H1 (cell line): ENCODE measurements around the gene RIPK4. TPM values are rescaled to one million over a fixed set of nuclear protein-coding genes. Genes with fewer than 3 reads are reported as not detected.
A peak's percentile ranks its signal among the peaks of the same experiment; 100 is the strongest.

Experiments used
- CTCF ChIA-PET: fragments of 300-600 bp; sonication (Branson Sonifier 250); formaldehyde crosslinking; loops from one replicate; lab custom pipeline; 2021; ENCODE audit not compliant: partially characterized antibody; lab: Charles Lee
- POLR2A ChIA-PET: fragments of 300-600 bp; sonication (Branson Sonifier 250); formaldehyde crosslinking; loops from one replicate; lab custom pipeline; 2021; ENCODE audit warnings: inconsistent platforms; ENCODE audit not compliant: partially characterized antibody; lab: Charles Lee
- DNase-seq, 2 experiments: peaks; one replicate each; pipeline versions ENCODE4 v3.0.0 to v3.0.0-alpha.2; 2010 to 2022; ENCODE audit warnings: low spot score in 2 of 2, low read depth in 1 of 2, mixed read lengths in 1 of 2
- FAIRE-seq: peaks from 2 replicates; lab custom pipeline; 2011; peaks lifted over from hg19 to GRCh38; lab: Jason Lieb, UNC
- H2AFZ ChIP-seq: 2 replicates; pipeline ENCODE4 v1.8.1; 2012; ENCODE audit warnings: low read length, inconsistent platforms
- H2AK5ac ChIP-seq: 2 replicates; pipeline ENCODE4 v1.6.1; 2013; ENCODE audit warnings: low read depth, low read length
- H2BK120ac ChIP-seq: replicated peaks from 2 replicates; pipeline ENCODE3; 2013; ENCODE audit warnings: low read depth, low read length, inconsistent platforms
- H2BK12ac ChIP-seq: 2 replicates; pipeline ENCODE4 v1.6.1; 2013; ENCODE audit warnings: low read depth, low read length
- H2BK15ac ChIP-seq: 2 replicates; pipeline ENCODE4 v1.6.1; 2013; ENCODE audit warnings: low read length
- H2BK20ac ChIP-seq: 2 replicates; pipeline ENCODE4 v1.6.1; 2013; ENCODE audit warnings: low read length
- H2BK5ac ChIP-seq: 2 replicates; pipeline ENCODE4 v1.6.1; 2013; ENCODE audit warnings: low read depth, low read length
- H3K14ac ChIP-seq: 2 replicates; pipeline ENCODE4 v1.6.1; 2013; ENCODE audit warnings: inconsistent platforms; ENCODE audit not compliant: insufficient read length
- H3K18ac ChIP-seq: 2 replicates; pipeline ENCODE4 v1.6.1; 2013; ENCODE audit warnings: low read length; ENCODE audit errors: extremely low read depth
- H3K23ac ChIP-seq: 2 replicates; pipeline ENCODE4 v1.6.1; 2013; ENCODE audit warnings: inconsistent platforms; ENCODE audit not compliant: insufficient read length
- H3K23me2 ChIP-seq: 2 replicates; pipeline ENCODE4 v1.6.1; 2013; ENCODE audit warnings: low read depth, low read length
- H3K27ac ChIP-seq: 2 replicates; pipeline ENCODE4 v1.6.1; 2011; ENCODE audit warnings: low read depth, low read length, inconsistent platforms
- H3K27me3 ChIP-seq, 4 experiments: replicated peaks in 1 of 4; 1 replicate in 1 of 4; 2 replicates in 3 of 4; pipeline versions ENCODE4 v1.6.1 to v1.8.1; 2011 to 2013; ENCODE audit warnings: low read length in 3 of 4, mild to moderate bottlenecking in 3 of 4, inconsistent platforms in 2 of 4, mixed read lengths in 2 of 4, moderate library complexity in 1 of 4; ENCODE audit not compliant: control insufficient read depth in 3 of 4, insufficient read depth in 3 of 4; ENCODE audit errors: extremely low read depth in 1 of 4
- H3K36me3 ChIP-seq, 4 experiments: 2 replicates each; pipeline versions ENCODE4 v1.6.1 to v1.8.1; 2011 to 2013; ENCODE audit warnings: mild to moderate bottlenecking in 4 of 4, low read length in 3 of 4, moderate library complexity in 2 of 4, control low read depth in 1 of 4, inconsistent platforms in 1 of 4; ENCODE audit not compliant: insufficient read depth in 4 of 4, control insufficient read depth in 2 of 4
- H3K4ac ChIP-seq: replicated peaks from 2 replicates; pipeline ENCODE3; 2013; ENCODE audit warnings: low read length, low read depth, mixed read lengths, inconsistent platforms; ENCODE audit not compliant: insufficient read length
- H3K4me1 ChIP-seq, 4 experiments: replicated peaks in 1 of 4; 1 replicate in 1 of 4; 2 replicates in 3 of 4; pipeline versions ENCODE4 v1.6.1 to v1.8.1; 2011 to 2013; ENCODE audit warnings: low read length in 3 of 4, inconsistent platforms in 2 of 4, mixed read lengths in 1 of 4; ENCODE audit not compliant: insufficient read depth in 4 of 4, control insufficient read depth in 3 of 4
- H3K4me2 ChIP-seq, 2 experiments: 2 replicates each; pipeline versions ENCODE4 v1.6.1 to v1.8.1; 2011 to 2013; ENCODE audit warnings: low read depth in 2 of 2, low read length in 2 of 2, control low read depth in 1 of 2, inconsistent platforms in 1 of 2, mild to moderate bottlenecking in 1 of 2; ENCODE audit not compliant: insufficient read depth in 1 of 2
- H3K4me3 ChIP-seq, 4 experiments: fragments of 200-600, 300-600 bp in 1 of 4; sonication (generic), shearing (Covaris generic), sonication (Bioruptor Twin) in 1 of 4; 2 replicates each; pipeline versions ENCODE4 v1.5.1 to v1.8.1; 2011 to 2016; ENCODE audit warnings: low read length in 4 of 4, low read depth in 3 of 4, control low read depth in 2 of 4, inconsistent platforms in 2 of 4, mild to moderate bottlenecking in 2 of 4, mixed read lengths in 1 of 4, moderate library complexity in 1 of 4; ENCODE audit not compliant: insufficient read depth in 2 of 4; ENCODE audit errors: extremely low read depth in 1 of 4
- H3K56ac ChIP-seq: replicated peaks from 2 replicates; pipeline ENCODE3; 2013; ENCODE audit warnings: low read depth, mild to moderate bottlenecking, mixed read lengths, low read length, inconsistent platforms; ENCODE audit not compliant: insufficient read length
- H3K79me1 ChIP-seq: 2 replicates; pipeline ENCODE4 v1.6.1; 2013; ENCODE audit warnings: low read depth, low read length, control low read depth
- H3K79me2 ChIP-seq, 2 experiments: 2 replicates each; pipeline versions ENCODE4 v1.6.1 to v1.8.1; 2012 to 2013; ENCODE audit warnings: low read length in 2 of 2, mild to moderate bottlenecking in 2 of 2, inconsistent platforms in 1 of 2; ENCODE audit not compliant: insufficient read depth in 2 of 2, control insufficient read depth in 1 of 2
- H3K9ac ChIP-seq, 4 experiments: replicated peaks in 1 of 4; 1 replicate in 1 of 4; 2 replicates in 3 of 4; pipeline versions ENCODE4 v1.6.1 to v1.8.1; 2011 to 2013; ENCODE audit warnings: low read depth in 3 of 4, low read length in 3 of 4, control low read depth in 2 of 4, mild to moderate bottlenecking in 2 of 4, moderate library complexity in 2 of 4, inconsistent platforms in 1 of 4; ENCODE audit errors: extremely low read depth in 1 of 4
- H3K9me3 ChIP-seq, 2 experiments: 2 replicates each; pipeline versions ENCODE4 v1.6.1 to v1.8.1; 2012 to 2013; ENCODE audit warnings: mild to moderate bottlenecking in 2 of 2, moderate library complexity in 2 of 2, control low read depth in 1 of 2, inconsistent platforms in 1 of 2, low read depth in 1 of 2, low read length in 1 of 2, mixed read lengths in 1 of 2; ENCODE audit not compliant: insufficient read depth in 2 of 2
- H4K20me1 ChIP-seq, 2 experiments: replicated peaks in 1 of 2; 2 replicates each; pipeline versions ENCODE3 to v1.8.1; 2011 to 2013; ENCODE audit warnings: inconsistent platforms in 2 of 2, low read length in 2 of 2, mild to moderate bottlenecking in 1 of 2; ENCODE audit not compliant: insufficient read depth in 2 of 2, control insufficient read depth in 1 of 2
- H4K5ac ChIP-seq: 2 replicates; pipeline ENCODE4 v1.6.1; 2013; ENCODE audit warnings: low read length, low read depth, mixed read lengths, inconsistent platforms; ENCODE audit not compliant: insufficient read length
- H4K8ac ChIP-seq: 2 replicates; pipeline ENCODE4 v1.8.0; 2013; ENCODE audit warnings: mild to moderate bottlenecking, moderate library complexity, low read length, inconsistent platforms; ENCODE audit not compliant: insufficient read depth; ENCODE audit errors: extremely low read depth
- H4K91ac ChIP-seq: replicated peaks from 2 replicates; pipeline ENCODE3; 2013; ENCODE audit warnings: low read length, mixed read lengths, inconsistent platforms; ENCODE audit not compliant: insufficient read length
- ATF3 ChIP-seq: IDR thresholded peaks from 2 replicates; pipeline ENCODE4 v1.6.1; 2011; ENCODE audit warnings: low read depth, mild to moderate bottlenecking, low read length; ENCODE audit not compliant: insufficient read depth
- CBX8 ChIP-seq: fragments of 300-800, 300-1000 bp; sonication (generic); IDR thresholded peaks from 2 replicates; pipeline ENCODE4 v1.7.1; 2016; ENCODE audit warnings: low read depth, low read length, borderline replicate concordance
- CREB1 ChIP-seq: IDR thresholded peaks from 2 replicates; pipeline ENCODE4 v1.6.1; 2012; ENCODE audit warnings: inconsistent platforms
- CTBP2 ChIP-seq: IDR thresholded peaks from 2 replicates; pipeline ENCODE4 v1.7.0; 2011; ENCODE audit warnings: borderline replicate concordance, mild to moderate bottlenecking, moderate library complexity, mixed read lengths, low read length; ENCODE audit not compliant: insufficient read depth, insufficient read length
- EGR1 ChIP-seq: IDR thresholded peaks from 2 replicates; pipeline ENCODE4 v1.6.1; 2011; ENCODE audit warnings: low read depth, low read length, borderline replicate concordance
- KDM4A ChIP-seq: IDR thresholded peaks from one replicate; pipeline ENCODE4 v1.7.1; 2012; ENCODE audit warnings: low read depth, mild to moderate bottlenecking, moderate library complexity, low read length, inconsistent platforms; ENCODE audit not compliant: severe bottlenecking
- NANOG ChIP-seq: IDR thresholded peaks from 2 replicates; pipeline ENCODE4 v1.6.1; 2011; ENCODE audit warnings: low read length, low read depth, mild to moderate bottlenecking, inconsistent platforms; ENCODE audit not compliant: insufficient read depth, poor library complexity, severe bottlenecking
- NRF1 ChIP-seq: IDR thresholded peaks from 2 replicates; pipeline ENCODE4 v1.6.1; 2011; ENCODE audit warnings: mild to moderate bottlenecking, low read depth, low read length, improper control_type of control experiment
- RFX5 ChIP-seq: IDR thresholded peaks from 2 replicates; pipeline ENCODE4 v1.6.1; 2011; ENCODE audit warnings: low read depth, low read length, improper control_type of control experiment, borderline replicate concordance
- SP1 ChIP-seq: IDR thresholded peaks from 2 replicates; pipeline ENCODE4 v1.6.1; 2011; ENCODE audit warnings: low read depth, low read length
- SP2 ChIP-seq: IDR thresholded peaks from 2 replicates; pipeline ENCODE4 v1.6.1; 2012; ENCODE audit warnings: mild to moderate bottlenecking, low read length, inconsistent platforms
- ZNF274 ChIP-seq: IDR thresholded peaks from 2 replicates; pipeline ENCODE4 v1.7.0; 2012; ENCODE audit warnings: low read length, borderline replicate concordance; ENCODE audit errors: extremely low read depth
- WGBS, 2 experiments: shearing (Covaris generic) in 1 of 2; methylation state at CpG; one replicate each; pipeline versions ENCODE4 v1.1.6 to v1.1.7; 2013 to 2015; ENCODE audit warnings: low lambda C conversion rate in 2 of 2, mixed read lengths in 2 of 2, inconsistent platforms in 1 of 2, low coverage in 1 of 2, missing lambda C conversion rate in 1 of 2; ENCODE audit not compliant: insufficient replicate concordance in 2 of 2, insufficient coverage in 1 of 2, insufficient read length in 1 of 2; ENCODE audit errors: extremely low coverage in 1 of 2, missing lambda C conversion rate in 1 of 2; 5-methylcytosine and 5-hydroxymethylcytosine counted together
- polyA plus RNA-seq, 7 experiments: library from polyadenylated mRNA; depleted of rRNA in 3 of 7; stranded (reverse) in 5 of 7; unstranded in 2 of 7; fragments of >200 nt in 5 of 7; fragments of 200-250 nt in 2 of 7; gene quantifications; 1 replicate in 5 of 7; 2 replicates in 1 of 7; 4 replicates in 1 of 7; pipeline versions ENCODE4 v1.2.1 to v1.2.3, GENCODE V29; 2011 to 2013; ENCODE audit warnings: missing spikeins in 2 of 7, mixed read lengths in 2 of 7
- total RNA-seq: library from RNA; stranded (reverse); fragmentation: NEBNext Ultra II Directional; extraction: Animal tissue kit (Norgen Biotek cat#: 25700); gene quantifications from 2 replicates; pipeline ENCODE4 v1.2.1, GENCODE V29; 2021

Gene RIPK4
- total and polyA plus RNA-seq, 2 of the 8 experiments (the other 6 are each of a cell fraction or from before 2014, with no cell fraction given) = 2.7 to 5.6 TPM

- ChIA-PET CTCF (interaction anchor here (1.2 to 2.1 kb wide), 2 partner anchors 9 to 94 kb away, joined by 3 to 8 read pairs; no protein-coding TSS in a partner anchor), POLR2A (no interaction called here)
- H2AFZ ChIP-seq = no peak overlapping the region
- TF ChIP-seq CBX8 (no peak), ATF3 (no peak), NRF1 (no peak), KDM4A (no peak), EGR1 (no peak), SP1 (no peak), RFX5 (no peak), SP2 (no peak), ZNF274 (no peak), CREB1 (no peak), CTBP2 (no peak), NANOG (no peak)
Observed at GRCh38 chr21:41707231-41707959, 59.5 kb downstream of the RIPK4 start.

More at GRCh38 chr21:41707231-41707959, 59.5 kb downstream of the RIPK4 start:
- no peak overlapping the region for H4K5ac ChIP-seq
- no peak for FAIRE-seq
- no peak overlapping the region for H3K14ac ChIP-seq
- H3K23ac ChIP-seq = no peak overlapping the region
- no peak overlapping the region; the same call in 1 of the 2 replicates for H4K8ac ChIP-seq
- no peak overlapping the region for H3K18ac ChIP-seq
- 0 out of 2 replicates have a peak overlapping the region, but pooled peaks have one; percentile 48 for H2BK20ac ChIP-seq
- peaks cover 0 to 16% (median 6%) of the 10 kb centered on the region in 4 experiments; a peak in 5 of 7 replicates for H3K4me1 ChIP-seq
- H3K4me3 ChIP-seq = no peak overlapping the region
- no peak overlapping the region for H3K4ac ChIP-seq
- no peak for DNase-seq
- no peak overlapping the region for H3K4me2 ChIP-seq
- no peak overlapping the region for H3K56ac ChIP-seq
- H3K9me3 ChIP-seq = no peaks in the 10 kb centered on the region; a peak in 1 of 4 replicates
- H3K23me2 ChIP-seq = peaks cover 9% of the 10 kb centered on the region; the same call in 1 of the 2 replicates
- H3K9ac ChIP-seq = no peak overlapping the region
- H3K79me2 ChIP-seq = no peaks in the 10 kb centered on the region
- no peaks in the 10 kb centered on the region for H3K36me3 ChIP-seq
- H2AK5ac ChIP-seq = 0 out of 2 replicates have a peak overlapping the region, but pooled peaks have one; percentile 39
- H3K27ac ChIP-seq = no peak overlapping the region
- H3K27me3 ChIP-seq = peaks cover 0 to 6% (median 4%) of the 10 kb centered on the region in 4 experiments; a peak in 3 of 7 replicates
- H3K79me1 ChIP-seq = no peaks in the 10 kb centered on the region
- no peaks in the 10 kb centered on the region for H4K20me1 ChIP-seq
- no peak overlapping the region for H2BK5ac ChIP-seq
- H4K91ac ChIP-seq = no peak overlapping the region
- H2BK12ac ChIP-seq = peak overlapping the region; percentile 92
- no peak overlapping the region for H2BK120ac ChIP-seq
- WGBS, 2 experiments = 73% methylated on average over 6 of the region's 6 CpGs; no CpG with 5 or more reads in 1 of the 2 experiments
- peak overlapping the region; percentile 88; the same call in 1 of the 2 replicates for H2BK15ac ChIP-seq
